Stimulated activated CD8-positive, alpha-beta memory T cell treated with anti-CD3 and anti-CD28 coated beads, Interleukin-7, amount 100 ng/mL, for 4 hours (primary cell): Measurements from ENCODE around the gene SLC38A1.

Source experiments
- DNase-seq, 2 donors: peaks; one replicate each; pipeline ENCODE4 v3.0.0-alpha.2; 2020; ENCODE audit warnings: low read depth in 2 of 2

Gene SLC38A1

GRCh38 chr12:46230983-46231382 lies 37.9 kb downstream of the SLC38A1 start:
- no peak for DNase-seq

GRCh38 chr12:46230306-46230705 lies 38.5 kb downstream of the SLC38A1 start:
- DNase-seq, result no peak

DNA sequence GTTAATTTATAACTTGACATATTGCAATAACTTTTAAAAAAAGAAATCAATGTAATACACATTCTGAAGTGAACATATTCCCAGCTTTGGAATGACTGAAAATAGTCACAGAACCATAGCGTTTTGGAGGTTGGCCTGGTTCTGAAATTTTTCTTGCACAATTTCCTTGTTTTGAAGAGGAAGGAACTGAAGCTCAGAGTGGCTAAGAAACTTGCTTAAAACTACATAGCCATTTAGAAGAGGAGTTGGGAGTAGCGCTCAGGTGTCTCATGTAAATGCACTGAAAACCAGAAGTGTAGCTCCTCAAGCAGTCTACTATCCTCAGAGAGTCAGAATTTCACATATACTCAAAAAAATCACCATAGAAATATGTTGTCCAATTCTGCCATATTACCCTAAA lies 41.2 kb downstream of the SLC38A1 start:
- no peak for DNase-seq

DNA sequence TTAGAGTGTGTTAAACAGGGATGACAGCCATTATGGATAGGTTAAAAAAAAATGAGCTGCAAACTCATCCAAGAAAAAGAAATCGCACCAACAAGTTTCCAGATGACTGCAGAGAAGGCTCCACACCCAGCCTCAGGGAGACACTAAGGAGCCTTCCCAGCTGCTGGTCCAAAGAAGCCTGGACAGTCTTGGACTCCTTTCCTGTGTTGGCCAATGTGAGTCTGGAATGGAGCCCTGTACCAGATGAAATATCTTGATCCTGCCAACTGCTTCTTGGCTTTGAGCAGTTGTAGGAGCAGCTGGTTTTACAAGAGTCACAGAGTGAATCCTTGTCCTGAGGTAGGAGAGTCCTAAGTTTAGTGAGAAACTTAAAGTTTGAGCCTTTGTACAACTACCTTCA lies 44.5 kb downstream of the SLC38A1 start:
- no peak for DNase-seq

GRCh38 chr12:46223047-46223446 lies 45.8 kb downstream of the SLC38A1 start:
- DNase-seq, result no peak

- no peak for DNase-seq
Measured at GRCh38 chr12:46222636-46223035, 46.2 kb downstream of the SLC38A1 start.

DNA sequence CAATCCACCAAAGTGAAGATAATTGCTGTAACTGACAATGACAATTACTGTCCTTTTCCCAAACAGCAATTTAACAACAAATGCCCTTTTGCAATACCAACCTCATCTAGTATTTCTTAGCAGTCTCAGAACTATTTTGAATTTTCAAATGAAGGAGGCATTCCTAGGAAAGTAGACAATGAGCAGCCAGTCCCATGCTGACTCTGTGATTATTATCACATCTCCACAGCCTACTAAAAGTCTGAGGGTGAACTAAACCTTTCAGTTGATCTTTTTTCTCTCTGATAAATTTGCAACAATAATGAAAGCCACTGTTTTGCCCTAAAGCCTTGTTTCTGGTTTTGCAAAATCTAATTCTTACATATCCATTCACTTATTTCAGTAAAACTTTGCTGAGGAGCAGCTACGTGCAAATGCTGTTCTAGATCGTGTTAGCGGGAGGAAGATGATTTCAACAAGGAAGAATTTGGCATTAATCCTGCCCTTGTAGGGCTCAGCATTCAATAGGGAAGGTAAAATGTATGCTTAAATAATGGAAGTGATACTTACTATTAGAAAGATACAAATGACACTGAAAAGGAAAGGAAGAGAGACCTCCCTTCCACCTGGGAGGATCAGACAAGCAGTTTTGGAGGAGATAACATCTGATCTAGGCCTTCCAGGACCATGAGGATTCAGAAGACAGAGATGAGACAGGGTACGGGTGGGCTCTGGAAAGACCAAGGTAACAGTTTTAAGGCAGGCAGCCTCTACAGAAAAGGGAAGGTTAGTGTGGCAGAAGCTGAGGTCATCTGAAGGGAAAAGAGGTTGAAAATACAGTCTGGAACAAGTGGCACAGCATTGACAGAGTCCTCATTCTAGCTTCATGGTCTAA lies 47.4 kb downstream of the SLC38A1 start:
- no peak for DNase-seq

DNA sequence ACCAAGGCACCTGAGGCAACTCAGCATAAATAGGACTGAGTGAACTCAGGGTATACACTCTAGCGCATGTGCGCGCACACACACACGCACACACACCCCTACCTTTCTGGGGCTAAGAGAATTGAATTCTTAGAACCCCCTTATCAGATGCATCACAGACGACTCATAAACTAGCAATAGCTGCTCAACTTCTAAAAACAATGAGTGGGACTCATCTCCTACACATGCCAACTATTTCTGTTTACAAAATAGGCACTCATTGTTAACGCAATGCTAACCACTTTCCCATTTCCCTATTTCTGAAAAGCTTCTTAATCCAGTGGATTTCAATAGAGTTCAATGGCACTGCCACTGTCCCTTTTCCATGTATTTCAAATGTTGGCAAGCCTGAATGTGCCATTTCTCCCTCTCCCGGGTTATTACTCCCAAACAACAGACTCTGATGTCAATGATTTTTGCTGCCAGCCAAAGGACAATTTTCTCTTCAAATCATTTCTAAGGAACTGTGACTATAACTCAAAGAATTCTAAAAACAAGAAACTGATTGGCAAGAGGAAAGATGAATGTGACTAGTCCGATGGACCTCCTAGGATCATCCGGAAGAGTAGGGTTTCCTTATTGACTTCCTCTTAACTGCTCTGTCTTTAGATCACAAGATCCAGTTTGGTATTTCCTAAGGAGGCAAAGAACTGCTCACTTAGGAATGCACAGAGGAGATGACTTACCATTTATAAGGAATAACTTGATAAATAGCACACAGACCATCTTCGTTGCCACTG lies 48.8 kb downstream of the SLC38A1 start:
- peak; percentile 71 to 73 for DNase-seq

- DNase-seq, result no peak
Measured at GRCh38 chr12:46219132-46219876, 49.5 kb downstream of the SLC38A1 start.

- DNase-seq, result no peak
Measured at GRCh38 chr12:46218322-46219095, 50.3 kb downstream of the SLC38A1 start.

GRCh38 chr12:46217541-46218321 lies 51.1 kb downstream of the SLC38A1 start:
- peak; percentile 32 to 42 for DNase-seq

DNA sequence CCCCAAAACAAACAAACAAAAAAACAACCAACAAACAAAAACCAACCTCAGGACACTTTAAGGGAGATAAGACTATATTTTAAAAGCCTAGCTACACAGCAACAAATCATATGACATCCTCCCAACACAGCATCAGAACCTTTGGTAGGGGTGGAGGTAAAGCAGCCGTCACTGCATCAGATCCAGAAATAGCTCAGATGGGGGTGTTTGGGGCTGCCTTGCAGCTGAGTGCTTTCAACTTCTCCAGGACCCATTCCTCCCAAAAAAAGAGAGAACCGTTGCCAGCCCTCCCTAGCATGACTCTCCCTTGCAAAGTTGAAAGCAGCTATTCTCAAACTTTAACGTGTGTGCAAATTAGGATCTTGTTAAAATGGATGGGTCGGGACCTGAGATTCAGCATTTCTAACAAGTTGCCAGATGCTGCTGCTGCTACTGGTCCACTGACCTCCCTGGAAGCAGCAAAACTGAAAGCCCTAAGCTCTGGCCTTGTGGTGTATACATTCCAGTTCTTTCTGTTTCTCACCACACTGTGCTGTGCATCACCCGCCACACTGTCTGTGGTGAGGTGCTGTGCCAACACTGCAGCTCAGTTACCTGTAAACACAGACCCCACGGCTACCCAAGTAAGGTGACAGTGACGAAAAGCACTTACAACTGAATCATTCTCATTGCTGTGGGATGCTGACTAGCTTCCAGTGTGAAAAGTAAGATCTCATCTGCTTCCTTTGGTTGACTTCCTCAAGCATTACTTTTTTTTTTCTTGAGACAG lies 54.0 kb downstream of the SLC38A1 start:
- DNase-seq, result peak; percentile 75 to 76

DNA sequence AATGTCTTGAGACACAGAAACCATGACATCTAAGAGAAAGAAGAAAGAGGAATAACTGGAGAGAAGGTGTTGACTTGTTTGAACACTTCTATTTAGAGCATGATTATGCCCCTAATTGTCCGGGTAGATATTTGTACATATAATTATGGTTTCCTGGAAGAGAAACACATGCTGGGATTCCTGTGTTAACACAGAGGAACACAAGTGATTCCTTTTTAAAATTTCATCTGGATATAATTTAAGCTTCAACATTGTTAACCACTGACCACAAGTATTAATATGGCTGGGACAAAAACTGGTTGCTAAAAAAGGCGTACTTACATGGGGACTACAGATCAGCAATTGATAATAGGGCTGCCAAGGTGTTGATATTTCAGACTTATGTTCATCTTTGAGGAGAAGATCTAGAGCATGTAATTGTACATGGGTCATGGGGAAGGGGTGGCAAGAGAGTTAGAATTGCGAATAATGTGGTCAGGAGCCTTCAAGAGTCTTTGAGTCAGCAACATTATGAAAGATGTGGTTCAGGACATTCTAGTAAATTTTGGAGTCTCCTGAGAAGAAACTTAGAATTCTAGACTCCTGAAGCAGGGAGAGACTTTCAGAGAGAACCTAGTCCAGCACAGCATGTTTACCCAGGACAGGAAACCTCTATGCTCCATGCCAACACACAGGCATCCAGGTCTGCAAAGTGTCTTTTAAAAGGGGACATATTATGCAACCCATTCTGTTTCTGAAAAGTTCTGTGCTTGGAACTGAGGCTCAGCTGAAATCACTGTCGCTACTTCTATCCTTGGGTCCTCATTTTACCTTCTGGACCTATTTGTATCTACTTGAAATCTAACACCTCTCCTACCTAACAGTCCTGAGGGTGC lies 56.5 kb downstream of the SLC38A1 start:
- DNase-seq, result no peak

DNA sequence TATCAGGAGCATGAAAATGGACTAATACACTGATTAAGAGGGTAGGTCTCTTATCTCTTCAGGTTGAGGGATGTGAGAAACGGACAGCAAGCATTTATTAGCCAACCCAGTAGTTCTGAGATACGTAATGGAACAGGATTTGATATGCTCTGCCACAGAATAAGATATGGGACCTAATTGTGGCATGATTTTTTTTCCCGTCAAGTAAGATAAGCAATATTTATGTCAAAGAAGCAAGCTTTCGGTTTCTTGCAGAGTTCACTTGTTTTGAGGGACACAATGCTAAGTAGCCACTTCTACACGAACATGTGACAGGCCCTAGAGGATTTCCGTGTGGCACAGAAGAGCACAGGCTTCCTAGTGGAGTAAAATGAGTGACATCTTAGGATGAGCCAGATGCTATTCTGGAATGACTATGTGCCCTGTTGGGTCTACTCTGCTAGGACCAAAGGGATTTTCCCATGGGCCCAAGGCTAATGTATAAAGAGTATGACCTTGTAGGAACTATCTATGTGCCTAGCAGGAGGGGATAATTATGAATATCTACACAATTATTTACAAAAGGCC lies 57.9 kb downstream of the SLC38A1 start:
- no peak for DNase-seq

GRCh38 chr12:46209914-46210872 lies 58.6 kb downstream of the SLC38A1 start:
- DNase-seq, result peak; percentile 60 to 73

- no peak for DNase-seq
Measured at GRCh38 chr12:46209170-46209569, 59.7 kb downstream of the SLC38A1 start.

GRCh38 chr12:46208370-46208769 lies 60.5 kb downstream of the SLC38A1 start:
- no peak for DNase-seq
